ENCODE data around the gene VPS26C.

The VPS26C gene

DNA sequence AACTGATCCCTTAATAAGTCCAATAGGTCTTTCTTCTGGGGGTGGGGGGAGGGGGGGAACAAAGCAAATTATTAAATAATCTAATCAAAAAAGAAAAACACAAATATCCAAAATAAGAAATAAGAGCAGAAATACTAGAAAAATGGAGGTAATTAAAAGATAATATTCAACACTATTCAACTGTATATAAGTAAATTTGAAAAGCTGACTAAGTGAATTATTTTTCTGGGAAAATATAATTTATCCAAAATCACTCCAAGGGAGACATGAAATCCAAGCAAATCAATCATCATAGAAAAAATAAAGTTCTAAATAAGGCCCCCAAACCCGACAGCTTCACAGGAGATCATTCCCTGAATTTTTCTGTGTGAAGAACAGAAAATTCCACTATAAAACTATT, 18.8 kb downstream of the VPS26C start:
- Histone ChIP-seq H3K27ac (ENCODE audit: low read length) (no peak overlapping the region), H3K4me3 (ENCODE audit: low read length) (no peak overlapping the region), H3K4me1 (ENCODE audit: control insufficient read depth, insufficient read depth, low read length) (no peaks in the 10 kb centered on the region), H3K27me3 (ENCODE audit: control insufficient read depth, insufficient read depth, low read length) (no peaks in the 10 kb centered on the region), H3K9me3 (ENCODE audit: control insufficient read depth, insufficient read depth, low read length) (no peaks in the 10 kb centered on the region), H3K36me3 (ENCODE audit: control insufficient read depth, insufficient read depth, low read length) (no peaks in the 10 kb centered on the region)
- no peak for DNase-seq (ENCODE audit: low read depth, low spot score)
- no CpG with 5 or more reads among the region's 1 CpG for WGBS (ENCODE audit: insufficient coverage, insufficient read length)

DNA sequence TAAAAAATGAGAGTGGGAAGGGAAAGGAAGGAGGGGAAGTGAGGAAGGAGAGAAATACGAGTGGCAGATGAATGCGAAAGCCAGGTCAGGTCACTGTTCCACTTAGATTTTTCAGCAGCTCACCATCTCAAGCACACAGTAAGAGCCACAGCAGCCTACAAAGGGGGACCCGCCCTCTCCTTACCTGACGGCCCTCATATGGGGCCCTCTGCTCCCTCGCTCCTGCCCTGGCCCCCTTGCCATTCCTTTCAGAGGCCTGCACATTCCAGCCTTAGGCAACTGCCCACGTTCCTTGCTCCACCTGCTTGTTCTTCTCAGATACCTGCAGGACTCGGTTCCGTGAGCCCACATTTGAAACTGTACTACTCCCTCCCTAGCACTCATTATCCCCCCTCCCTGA, 22.0 kb downstream of the VPS26C start:
- Histone ChIP-seq H3K27me3 (ENCODE audit: control insufficient read depth, insufficient read depth, low read length) (no peaks in the 10 kb centered on the region), H3K36me3 (ENCODE audit: control insufficient read depth, insufficient read depth, low read length) (no peaks in the 10 kb centered on the region), H3K4me1 (ENCODE audit: control insufficient read depth, insufficient read depth, low read length) (no peaks in the 10 kb centered on the region), H3K4me3 (ENCODE audit: low read length) (no peak overlapping the region), H3K27ac (ENCODE audit: low read length) (no peak overlapping the region), H3K9me3 (ENCODE audit: control insufficient read depth, insufficient read depth, low read length) (no peaks in the 10 kb centered on the region)
- DNase-seq (ENCODE audit: low read depth, low spot score) = no peak
- 100% methylated on average over 1 of the region's 8 CpGs for WGBS (ENCODE audit: insufficient coverage, insufficient read length)

GRCh38 chr21:37244501-37245095, 22.5 kb downstream of the VPS26C start:
- Histone ChIP-seq H3K4me1 (ENCODE audit: control insufficient read depth, insufficient read depth, low read length) (no peaks in the 10 kb centered on the region), H3K4me3 (ENCODE audit: low read length) (no peak overlapping the region), H3K27me3 (ENCODE audit: control insufficient read depth, insufficient read depth, low read length) (no peaks in the 10 kb centered on the region), H3K27ac (ENCODE audit: low read length) (no peak overlapping the region), H3K36me3 (ENCODE audit: control insufficient read depth, insufficient read depth, low read length) (no peaks in the 10 kb centered on the region), H3K9me3 (ENCODE audit: control insufficient read depth, insufficient read depth, low read length) (no peaks in the 10 kb centered on the region)
- no CpG with 5 or more reads among the region's 12 CpGs for WGBS (ENCODE audit: insufficient coverage, insufficient read length)
- no peak for DNase-seq (ENCODE audit: low read depth, low spot score)

- H3K36me3 ChIP-seq (ENCODE audit: control insufficient read depth, insufficient read depth, low read length) = no peaks in the 10 kb centered on the region
- no CpG with 5 or more reads among the region's 6 CpGs for WGBS (ENCODE audit: insufficient coverage, insufficient read length)
- H3K27me3 ChIP-seq (ENCODE audit: control insufficient read depth, insufficient read depth, low read length) = no peaks in the 10 kb centered on the region
- no peak overlapping the region for H3K27ac ChIP-seq (ENCODE audit: low read length)
- no peak overlapping the region for H3K4me3 ChIP-seq (ENCODE audit: low read length)
- no peaks in the 10 kb centered on the region for H3K9me3 ChIP-seq (ENCODE audit: control insufficient read depth, insufficient read depth, low read length)
- no peaks in the 10 kb centered on the region for H3K4me1 ChIP-seq (ENCODE audit: control insufficient read depth, insufficient read depth, low read length)
- DNase-seq (ENCODE audit: low read depth, low spot score) = no peak
These were observed 23.2 kb downstream of the VPS26C start for GRCh38 chr21:37243961-37244360.

DNA sequence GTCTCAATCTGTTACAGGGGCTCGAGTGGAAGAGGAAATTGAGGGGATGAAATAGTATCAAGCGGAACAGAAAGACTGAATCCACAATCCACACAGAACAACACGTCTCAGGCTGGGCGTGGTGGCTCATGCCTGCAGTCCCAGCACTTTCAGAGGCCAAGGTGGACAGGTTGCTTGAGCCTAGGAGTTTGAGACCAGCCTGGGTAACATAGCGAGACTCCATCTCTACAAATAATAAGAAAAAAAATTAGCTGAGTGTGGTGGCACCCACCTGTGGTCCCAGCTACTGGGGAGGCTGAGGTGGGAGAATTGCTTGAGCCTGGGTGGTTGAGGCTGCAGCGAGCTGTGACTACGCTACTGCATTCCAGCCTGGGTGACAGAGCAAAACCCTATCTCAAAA, 25.7 kb downstream of the VPS26C start:
- no peak for DNase-seq (ENCODE audit: low read depth, low spot score)
- Histone ChIP-seq H3K4me3 (ENCODE audit: low read length) (no peak overlapping the region), H3K27ac (ENCODE audit: low read length) (no peak overlapping the region), H3K9me3 (ENCODE audit: control insufficient read depth, insufficient read depth, low read length) (no peaks in the 10 kb centered on the region), H3K4me1 (ENCODE audit: control insufficient read depth, insufficient read depth, low read length) (no peaks in the 10 kb centered on the region), H3K27me3 (ENCODE audit: control insufficient read depth, insufficient read depth, low read length) (no peaks in the 10 kb centered on the region), H3K36me3 (ENCODE audit: control insufficient read depth, insufficient read depth, low read length) (no peaks in the 10 kb centered on the region)
- WGBS (ENCODE audit: insufficient coverage, insufficient read length) = no CpG with 5 or more reads among the region's 7 CpGs

GRCh38 chr21:37240978-37241377, 26.2 kb downstream of the VPS26C start:
- Histone ChIP-seq H3K9me3 (ENCODE audit: control insufficient read depth, insufficient read depth, low read length) (no peaks in the 10 kb centered on the region), H3K27ac (ENCODE audit: low read length) (no peak overlapping the region), H3K4me1 (ENCODE audit: control insufficient read depth, insufficient read depth, low read length) (no peaks in the 10 kb centered on the region), H3K27me3 (ENCODE audit: control insufficient read depth, insufficient read depth, low read length) (no peaks in the 10 kb centered on the region), H3K4me3 (ENCODE audit: low read length) (no peak overlapping the region), H3K36me3 (ENCODE audit: control insufficient read depth, insufficient read depth, low read length) (no peaks in the 10 kb centered on the region)
- no CpG with 5 or more reads among the region's 8 CpGs for WGBS (ENCODE audit: insufficient coverage, insufficient read length)
- no peak for DNase-seq (ENCODE audit: low read depth, low spot score)

GRCh38 chr21:37237764-37238163, 29.4 kb downstream of the VPS26C start:
- Histone ChIP-seq H3K36me3 (ENCODE audit: control insufficient read depth, insufficient read depth, low read length) (peaks cover 2% of the 10 kb centered on the region; the same call in 1 of the 2 replicates), H3K27me3 (ENCODE audit: control insufficient read depth, insufficient read depth, low read length) (no peaks in the 10 kb centered on the region), H3K4me3 (ENCODE audit: low read length) (no peak overlapping the region; the same call in 1 of the 2 replicates), H3K9me3 (ENCODE audit: control insufficient read depth, insufficient read depth, low read length) (no peaks in the 10 kb centered on the region), H3K4me1 (ENCODE audit: control insufficient read depth, insufficient read depth, low read length) (no peaks in the 10 kb centered on the region), H3K27ac (ENCODE audit: low read length) (no peak overlapping the region)
- WGBS (ENCODE audit: insufficient coverage, insufficient read length) = no CpG with 5 or more reads among the region's 4 CpGs
- no peak for DNase-seq (ENCODE audit: low read depth, low spot score)

GRCh38 chr21:37237346-37237745, 29.8 kb downstream of the VPS26C start:
- no peak for DNase-seq (ENCODE audit: low read depth, low spot score)
- no peaks in the 10 kb centered on the region for H3K4me1 ChIP-seq (ENCODE audit: control insufficient read depth, insufficient read depth, low read length)
- no peaks in the 10 kb centered on the region for H3K9me3 ChIP-seq (ENCODE audit: control insufficient read depth, insufficient read depth, low read length)
- H3K4me3 ChIP-seq (ENCODE audit: low read length) = no peak overlapping the region
- WGBS (ENCODE audit: insufficient coverage, insufficient read length) = no CpG with 5 or more reads among the region's 2 CpGs
- no peaks in the 10 kb centered on the region for H3K27me3 ChIP-seq (ENCODE audit: control insufficient read depth, insufficient read depth, low read length)
- H3K27ac ChIP-seq (ENCODE audit: low read length) = no peak overlapping the region
- H3K36me3 ChIP-seq (ENCODE audit: control insufficient read depth, insufficient read depth, low read length) = peaks cover 3% of the 10 kb centered on the region; the same call in 1 of the 2 replicates

GRCh38 chr21:37233551-37234146, 33.5 kb downstream of the VPS26C start:
- H3K36me3 ChIP-seq (ENCODE audit: control insufficient read depth, insufficient read depth, low read length) = peaks cover 13% of the 10 kb centered on the region; the same call in 1 of the 2 replicates

GRCh38 chr21:37232274-37233018, 34.7 kb downstream of the VPS26C start:
- Histone ChIP-seq H3K9me3 (ENCODE audit: control insufficient read depth, insufficient read depth, low read length) (no peaks in the 10 kb centered on the region), H3K27me3 (ENCODE audit: control insufficient read depth, insufficient read depth, low read length) (no peaks in the 10 kb centered on the region), H3K27ac (ENCODE audit: low read length) (no peak overlapping the region), H3K4me1 (ENCODE audit: control insufficient read depth, insufficient read depth, low read length) (no peaks in the 10 kb centered on the region), H3K4me3 (ENCODE audit: low read length) (no peak overlapping the region), H3K36me3 (ENCODE audit: control insufficient read depth, insufficient read depth, low read length) (peaks cover 17% of the 10 kb centered on the region)
- whole genome bisulfite sequencing (ENCODE audit: insufficient coverage, insufficient read length) = no CpG with 5 or more reads among the region's 19 CpGs
- DNase-seq (ENCODE audit: low read depth, low spot score) = no peak

More at GRCh38 chr21:37233551-37234146, 33.5 kb downstream of the VPS26C start:
- H3K9me3 ChIP-seq (ENCODE audit: control insufficient read depth, insufficient read depth, low read length) = no peaks in the 10 kb centered on the region
- no peaks in the 10 kb centered on the region for H3K27me3 ChIP-seq (ENCODE audit: control insufficient read depth, insufficient read depth, low read length)
- DNase-seq (ENCODE audit: low read depth, low spot score) = no peak
- H3K27ac ChIP-seq (ENCODE audit: low read length) = no peak overlapping the region
- WGBS (ENCODE audit: insufficient coverage, insufficient read length) = no CpG with 5 or more reads among the region's 9 CpGs
- no peak overlapping the region for H3K4me3 ChIP-seq (ENCODE audit: low read length)
- H3K4me1 ChIP-seq (ENCODE audit: control insufficient read depth, insufficient read depth, low read length) = no peaks in the 10 kb centered on the region

Data from iPS DF 6.9 (cell line).